Heart left ventricle (tissue), 16 donors: ENCODE data around the gene NUP43. TPM values are rescaled to one million over a fixed set of nuclear protein-coding genes. Genes with fewer than 3 reads are reported as not detected.

ENCODE experiments used
- ATAC-seq, 4 donors: fragments of 200-7000 bp; cut with Tn5 transposase; one replicate each; pipeline ENCODE4 v1.9.1; 2020 to 2022; ENCODE audit warnings: moderate library complexity in 4 of 4, mild to moderate bottlenecking in 3 of 4, moderate number of reproducible peaks in 1 of 4
- DNase-seq, 5 donors: peaks; one replicate each; pipeline ENCODE4 v3.0.0-alpha.2; 2020
- H3K27ac ChIP-seq, 12 donors: fragments of 200-600 bp; sonication (generic) in 4 of 12; one replicate each; pipeline versions ENCODE4 v1.5.0 to v1.8.0; 2016 to 2022; ENCODE audit warnings: mild to moderate bottlenecking in 2 of 12
- H3K27me3 ChIP-seq, 9 donors: fragments of 200-600 bp; sonication (generic) in 2 of 9; one replicate each; pipeline versions ENCODE4 v1.5.1 to v1.8.0; 2016 to 2022; ENCODE audit warnings: mild to moderate bottlenecking in 3 of 9
- H3K36me3 ChIP-seq, 9 donors: fragments of 200-600 bp; sonication (generic) in 2 of 9; one replicate each; pipeline versions ENCODE4 v1.5.0 to v1.8.0; 2018 to 2022; ENCODE audit warnings: mild to moderate bottlenecking in 2 of 9
- H3K4me1 ChIP-seq, 12 donors: fragments of 200-600 bp; sonication (generic) in 4 of 12; one replicate each; pipeline versions ENCODE4 v1.5.0 to v1.8.0; 2016 to 2022; ENCODE audit warnings: mild to moderate bottlenecking in 3 of 12
- H3K4me3 ChIP-seq, 12 donors: fragments of 200-600 bp; sonication (generic) in 4 of 12; one replicate each; pipeline versions ENCODE4 v1.5.0 to v1.8.0; 2017 to 2022; ENCODE audit warnings: mild to moderate bottlenecking in 9 of 12, moderate library complexity in 4 of 12
- H3K9me3 ChIP-seq, 12 donors: fragments of 200-600 bp; sonication (generic) in 4 of 12; one replicate each; pipeline versions ENCODE4 v1.5.0 to v1.8.0; 2016 to 2022; ENCODE audit warnings: mild to moderate bottlenecking in 1 of 12
- POLR2A ChIP-seq, 2 donors: fragments of 450-650 bp; IDR thresholded peaks; one replicate each; pipeline ENCODE4 v1.6.1; 2017; ENCODE audit warnings: antibody characterized with exemption in 2 of 2, mild to moderate bottlenecking in 2 of 2, moderate library complexity in 2 of 2
- WGBS, 4 donors: extraction: QIAGEN DNeasy Blood & Tissue Kit in 2 of 4; methylation state at CpG; one replicate each; pipeline versions ENCODE4 v1.1.5 to v1.1.7; 2013 to 2018; 5-methylcytosine and 5-hydroxymethylcytosine counted together
- intact Hi-C, 10 donors: fragments of 100-400 bp; cut with DNase I; formaldehyde crosslinking; loops; one replicate each; pipeline versions ENCODE4 v1.11.1 to v1.14.2; 2022
- polyA plus RNA-seq, 2 donors: library from polyadenylated mRNA; stranded (reverse); fragments of 200-250 nt; gene quantifications; one replicate each; pipeline ENCODE4 v1.2.3, GENCODE V29; 2013
- total RNA-seq, 9 donors: library from RNA; depleted of rRNA in 2 of 9; stranded (reverse); fragments of >200 nt in 2 of 9; fragmentation: NEBNext Ultra II Directional in 3 of 9; extraction: Animal tissue kit (Norgen Biotek cat#: 25700) in 3 of 9; gene quantifications; one replicate each; pipeline versions ENCODE4 v1.1.0 to v1.2.4, GENCODE V29; 2016 to 2023
- TF ChIP-seq, protein P1 (sequence below), 12 donors: fragments of 200-600 bp; sonication (generic) in 4 of 12; IDR thresholded peaks; one replicate each; pipeline versions ENCODE4 v1.5.0 to v1.8.0; 2018 to 2022; ENCODE audit warnings: antibody characterized with exemption in 12 of 12, mild to moderate bottlenecking in 5 of 12
- donor health status: ischemic (EF 13 %, LVEDD 7.1; RV severe dilation, severe dysfunction).
- donor health status: healthy with polysubstance abuse.
- donor health status: DM: no; HTN: yes; CAD: no.
- donor health status: DM: no; HTN: no; CAD: no.
- donor health status: ischemic (EF 25% LVEDD 6.9; RV normal size, moderate dysfunction).
- donor health status: ischemic (EF 25% LVEDD 5.7; RV mildly dilated, moderate dysfunction).
- donor health status: healthy.
- donor health status: DM: yes; HTN: yes; CAD: no.
- donor health status: ischemic (EF 35%, LVEDD 5.7; RV mildly dilated, moderate dysfunction).
- donor health status: nonischemic (EF 11% LVEDD 7.7; RV severe dilation, severe dysfunction).
- donor health status: DM: yes; HTN: yes; CAD: no.
- donor health status: PGD.
- donor health status: ischemic (EF 29% LVEDD 5.4; RV normal size, mild dysfunction).
- donor health status: nonischemic (EF 23%, LVEDD 6.1; RV moderate dilation, normal function).

The NUP43 gene
- total and polyA plus RNA-seq, 11 donors: 12.2 to 32.9 (median 25.7) TPM

DNA sequence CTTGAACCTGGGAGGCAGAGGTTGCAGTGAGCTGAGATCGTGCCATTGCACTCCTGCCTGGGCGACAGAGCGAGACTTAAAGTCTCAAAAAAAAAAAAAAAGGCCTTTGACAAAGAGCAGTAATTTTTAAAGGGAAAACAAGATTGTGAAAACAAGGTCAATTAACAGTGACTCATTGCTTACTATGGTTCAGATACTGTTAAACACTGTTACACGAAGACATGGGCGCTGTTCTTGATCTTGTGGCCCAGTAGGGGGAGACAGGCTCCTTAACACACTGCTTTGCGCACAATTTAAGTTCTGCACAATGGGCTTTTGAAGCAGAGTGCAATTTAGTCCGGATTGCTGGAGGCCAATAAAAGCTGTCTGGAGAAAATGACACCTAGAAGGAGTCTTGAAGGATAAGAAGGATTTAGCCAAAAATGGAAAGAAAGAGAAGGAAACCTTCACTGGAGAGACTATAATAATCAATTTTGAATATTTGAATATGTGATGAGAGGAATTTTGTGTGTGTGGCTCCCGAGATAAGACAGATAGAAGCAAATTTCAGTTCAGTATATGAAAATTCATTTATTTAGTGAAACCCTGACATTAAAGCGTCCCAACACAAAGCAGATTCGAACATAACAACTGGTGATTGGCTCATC, 22.4 kb downstream of the NUP43 start:
- 68 to 74% (median 70%) methylated on average over 10 of the region's 10 CpGs for WGBS, 4 donors
- peaks cover 0 to 56% (median 46%) of the 10 kb centered on the region in 9 donors for H3K36me3 ChIP-seq
- DNase-seq (peak in 3 of 5 donors; percentile 21 to 41 (median 37)), ATAC-seq (peak; percentile 45 to 91 (median 84))
- no peak overlapping the region for H3K27ac ChIP-seq
- no peak for TF ChIP-seq POLR2A (IDR thresholded peaks at IDR 0.05)
- TF ChIP-seq, protein P1, sequence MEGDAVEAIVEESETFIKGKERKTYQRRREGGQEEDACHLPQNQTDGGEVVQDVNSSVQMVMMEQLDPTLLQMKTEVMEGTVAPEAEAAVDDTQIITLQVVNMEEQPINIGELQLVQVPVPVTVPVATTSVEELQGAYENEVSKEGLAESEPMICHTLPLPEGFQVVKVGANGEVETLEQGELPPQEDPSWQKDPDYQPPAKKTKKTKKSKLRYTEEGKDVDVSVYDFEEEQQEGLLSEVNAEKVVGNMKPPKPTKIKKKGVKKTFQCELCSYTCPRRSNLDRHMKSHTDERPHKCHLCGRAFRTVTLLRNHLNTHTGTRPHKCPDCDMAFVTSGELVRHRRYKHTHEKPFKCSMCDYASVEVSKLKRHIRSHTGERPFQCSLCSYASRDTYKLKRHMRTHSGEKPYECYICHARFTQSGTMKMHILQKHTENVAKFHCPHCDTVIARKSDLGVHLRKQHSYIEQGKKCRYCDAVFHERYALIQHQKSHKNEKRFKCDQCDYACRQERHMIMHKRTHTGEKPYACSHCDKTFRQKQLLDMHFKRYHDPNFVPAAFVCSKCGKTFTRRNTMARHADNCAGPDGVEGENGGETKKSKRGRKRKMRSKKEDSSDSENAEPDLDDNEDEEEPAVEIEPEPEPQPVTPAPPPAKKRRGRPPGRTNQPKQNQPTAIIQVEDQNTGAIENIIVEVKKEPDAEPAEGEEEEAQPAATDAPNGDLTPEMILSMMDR (IDR thresholded peaks at IDR 0.05): peak; percentile 57 to 80 (median 66)
- no peak overlapping the region for H3K4me3 ChIP-seq
- intact Hi-C loops: loop anchor here in 5 of 10 donors (5.0 to 10.0 kb wide), 2 partner anchors 201 to 203 kb away; partner anchors contain the start of gene RAET1G (in 3 of the 5)
- H3K27me3 ChIP-seq: no peaks in the 10 kb centered on the region
- no peaks in the 10 kb centered on the region for H3K9me3 ChIP-seq
- peaks cover 0 to 36% (median under 1%) of the 10 kb centered on the region in 12 donors for H3K4me1 ChIP-seq

DNA sequence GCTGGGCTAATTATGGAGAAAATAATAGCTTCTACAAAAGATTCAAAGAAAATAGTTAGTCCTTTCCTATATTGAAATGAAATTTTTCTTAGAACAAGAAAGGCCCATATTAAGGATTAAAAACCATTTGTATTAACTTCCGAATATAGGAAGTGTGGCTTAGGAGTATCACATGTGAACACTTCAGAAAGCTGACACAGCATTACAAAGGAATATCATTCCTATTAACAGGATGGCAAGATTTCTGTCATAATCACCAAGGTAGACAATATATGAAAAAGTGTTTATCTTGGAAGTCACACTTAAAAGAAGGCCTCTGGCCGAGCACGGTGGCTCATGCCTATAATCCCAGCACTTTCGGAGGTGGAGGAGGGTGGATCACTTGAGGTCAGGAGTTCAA, 23.1 kb downstream of the NUP43 start:
- no peaks in the 10 kb centered on the region for H3K9me3 ChIP-seq
- H3K27ac ChIP-seq: no peak overlapping the region
- peaks cover 0 to 35% (median 5%) of the 10 kb centered on the region in 12 donors for H3K4me1 ChIP-seq
- intact Hi-C loops: loop anchor here in 5 of 10 donors (5.0 to 10.0 kb wide), 2 partner anchors 202 to 204 kb away; partner anchors contain the start of gene RAET1G (in 3 of the 5)
- TF ChIP-seq, protein P1 (IDR thresholded peaks at IDR 0.05): no peak
- TF ChIP-seq POLR2A (IDR thresholded peaks at IDR 0.05): no peak
- H3K4me3 ChIP-seq: no peak overlapping the region
- 83 to 91% (median 90%) methylated on average over 4 of the region's 4 CpGs for WGBS, 4 donors
- ATAC-seq (no peak), DNase-seq (no peak)
- H3K27me3 ChIP-seq: no peaks in the 10 kb centered on the region
- H3K36me3 ChIP-seq: peaks cover 0 to 50% (median 39%) of the 10 kb centered on the region in 9 donors

DNA sequence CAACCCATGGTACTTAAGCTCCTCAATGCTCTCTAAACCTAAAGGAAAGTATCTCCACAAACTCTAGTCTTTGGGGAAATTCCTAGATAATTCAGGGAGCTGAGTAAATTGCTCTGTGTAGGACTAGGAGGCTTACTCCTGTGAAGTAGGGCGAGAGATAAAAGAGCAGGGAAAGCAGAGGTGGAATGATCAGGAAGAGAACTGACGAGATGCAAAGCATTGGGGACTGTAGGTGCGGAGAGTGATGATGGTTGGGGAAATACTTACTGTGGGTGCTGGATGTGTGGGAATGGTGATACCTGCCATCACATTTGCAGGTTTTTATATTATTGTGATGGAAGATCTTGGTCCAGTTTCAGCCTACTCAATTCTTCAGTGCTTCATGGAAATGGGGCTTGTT, 26.8 kb downstream of the NUP43 start:
- peaks cover 0 to 12% (median 3%) of the 10 kb centered on the region in 9 donors for H3K36me3 ChIP-seq
- TF ChIP-seq, protein P1 (IDR thresholded peaks at IDR 0.05): no peak
- no peak for TF ChIP-seq POLR2A (IDR thresholded peaks at IDR 0.05)
- no peak for DNase-seq
- H3K4me1 ChIP-seq: peaks cover 3 to 43% (median 26%) of the 10 kb centered on the region in 12 donors
- no peaks in the 10 kb centered on the region for H3K27me3 ChIP-seq
- whole genome bisulfite sequencing, 4 donors: 96 to 98% (median 97%) methylated on average over 3 of the region's 3 CpGs
- ATAC-seq: no peak
- H3K4me3 ChIP-seq: no peak overlapping the region
- intact Hi-C loops: loop anchor here in 3 of 10 donors (2.0 to 10.0 kb wide), 4 partner anchors 72 to 205 kb away; partner anchors contain the start of genes GINM1 (in 3 of the 3), KATNA1 (in 1 of the 3) and LRP11 (in 1 of the 3)
- H3K9me3 ChIP-seq: no peaks in the 10 kb centered on the region
- no peak overlapping the region for H3K27ac ChIP-seq
